DMS153 treated with DMSO at 0.1 percent for 48 hours (cell line): Measurements from ENCODE around the gene CIROP.

Source experiments
- DNase-seq: peaks from one replicate; lab custom pipeline; 2025; ENCODE audit not compliant: unreplicated experiment; lab: John Stamatoyannopoulos, UW

Gene CIROP

GRCh38 chr14:23068789-23069412, 35.9 kb downstream of the CIROP start:
- no peak for DNase-seq

- no peak for DNase-seq
Observed at GRCh38 chr14:23067847-23068788, 36.7 kb downstream of the CIROP start.

GRCh38 chr14:23066855-23067744, 37.7 kb downstream of the CIROP start:
- DNase-seq: no peak

- DNase-seq: no peak
Observed at GRCh38 chr14:23066368-23066767, 38.4 kb downstream of the CIROP start.

- DNase-seq: no peak
Observed at GRCh38 chr14:23063601-23064000, 41.2 kb downstream of the CIROP start.

GRCh38 chr14:23062002-23062401, 42.8 kb downstream of the CIROP start:
- DNase-seq: no peak

DNA sequence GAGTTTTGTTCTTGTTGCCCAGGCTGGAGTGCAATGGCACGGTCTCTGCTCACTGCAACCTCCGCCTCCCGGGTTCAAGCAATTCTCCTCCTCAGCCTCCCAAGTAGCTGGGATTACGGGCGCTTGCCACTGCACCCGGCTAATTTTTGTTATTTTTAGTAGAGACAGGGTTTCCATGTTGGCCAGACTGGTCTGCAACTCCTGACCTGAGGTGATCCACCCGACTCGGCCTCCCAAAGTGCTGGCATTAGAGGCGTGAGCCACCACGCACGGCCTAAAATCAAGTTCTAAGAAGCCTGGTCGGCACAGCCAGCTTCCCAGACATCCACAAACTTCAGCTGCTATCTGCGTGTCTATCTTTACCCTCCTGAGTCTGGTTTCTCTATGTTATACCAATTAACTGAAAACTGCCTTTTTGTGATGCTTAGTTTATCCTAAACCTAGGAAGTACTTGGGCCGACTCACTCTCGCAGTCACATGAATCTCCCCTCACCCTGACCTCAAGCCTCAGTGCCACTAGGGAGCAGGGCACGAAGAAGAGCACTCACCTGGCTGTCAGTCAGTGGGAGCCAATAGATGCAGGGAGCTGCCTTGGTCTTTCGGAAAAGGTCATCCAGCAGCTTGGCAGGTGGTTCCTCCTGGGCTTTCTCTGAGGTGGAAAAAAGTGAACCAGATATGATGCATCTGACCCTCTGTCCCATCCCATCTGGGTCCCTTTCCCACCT, 44.1 kb downstream of the CIROP start:
- no peak for DNase-seq

DNA sequence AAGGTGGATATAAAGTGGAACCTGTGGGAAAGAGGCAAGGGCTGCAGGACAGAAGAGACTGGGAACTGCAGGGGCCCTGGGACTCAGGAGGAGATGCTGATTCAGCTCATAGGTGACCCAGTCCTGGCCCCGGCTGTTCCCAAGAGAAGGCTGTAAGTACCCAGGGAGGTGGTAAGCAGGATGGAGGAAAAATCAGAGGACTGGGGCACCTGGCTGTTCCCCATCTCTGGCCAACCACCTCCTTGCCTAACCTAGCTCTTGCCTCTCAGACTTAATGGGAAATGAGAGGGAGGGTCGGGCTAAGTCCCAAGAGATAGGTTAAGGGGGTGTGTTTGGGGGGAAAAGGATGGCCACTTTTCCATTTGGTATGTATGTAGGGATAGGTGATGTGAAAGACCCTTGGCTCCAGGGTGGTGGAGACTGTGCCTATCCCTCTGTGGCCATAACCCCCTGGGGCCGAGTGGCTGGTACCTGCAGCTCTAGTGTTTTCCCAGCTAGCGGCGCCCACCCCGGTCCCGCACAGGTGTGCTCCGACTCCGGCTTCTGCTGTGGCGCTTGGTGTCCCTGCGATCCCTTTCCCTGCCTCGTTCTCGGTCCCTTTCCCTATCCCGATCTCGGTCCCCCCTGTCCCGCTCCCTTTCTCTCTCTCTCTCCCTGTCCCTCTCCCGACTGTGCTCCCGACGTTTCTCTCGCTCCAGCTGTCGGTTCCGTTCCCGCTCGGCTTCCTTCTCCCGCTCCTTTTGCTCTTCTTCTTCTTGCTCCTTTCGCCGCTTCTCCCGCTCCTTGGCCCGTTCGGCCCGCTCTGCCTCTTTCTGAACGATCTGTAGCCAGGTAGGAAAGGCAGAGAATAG, 45.9 kb downstream of the CIROP start:
- DNase-seq: no peak

DNA sequence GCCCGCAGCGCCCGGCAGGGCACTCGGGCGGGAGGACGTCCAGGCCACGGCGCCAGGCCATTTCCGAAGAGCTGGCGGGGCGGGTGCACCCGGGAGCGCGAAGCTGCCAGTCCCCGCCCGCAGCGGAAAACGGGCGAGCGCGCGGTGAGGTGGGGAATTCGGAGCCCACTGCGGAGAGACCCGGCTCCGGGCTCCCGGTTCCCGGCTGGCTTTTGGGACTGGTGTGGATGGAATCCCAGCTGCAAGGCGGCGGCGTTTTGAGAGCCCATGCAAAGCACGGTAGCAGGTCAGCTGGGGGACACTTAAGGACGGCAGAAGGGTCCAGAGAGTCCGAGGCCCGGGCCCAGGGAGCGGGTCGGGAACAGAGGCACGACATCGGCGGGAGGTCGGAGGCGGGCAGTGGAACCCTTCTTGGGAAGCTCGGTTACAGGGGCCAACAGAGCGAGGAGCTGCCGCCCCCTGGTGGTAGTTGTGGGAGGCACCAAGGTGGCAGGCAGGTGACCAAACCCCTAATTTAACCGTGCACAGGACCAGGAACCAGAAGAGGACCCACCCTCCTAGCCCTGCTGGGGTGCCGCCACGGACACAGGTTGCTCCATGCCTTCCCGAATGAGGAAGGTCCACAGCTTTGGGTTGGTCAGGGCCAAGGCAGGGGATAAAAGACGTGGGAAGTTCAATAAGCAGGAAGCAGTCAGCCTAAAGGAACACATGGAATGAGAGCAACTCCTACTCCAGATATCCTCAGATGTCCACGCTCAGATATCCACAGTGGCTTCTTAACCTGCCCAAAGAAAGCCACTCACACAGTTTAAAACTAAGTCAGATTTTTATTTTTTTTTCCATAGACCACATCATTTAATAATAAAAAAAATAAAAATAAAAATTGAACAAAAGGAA, 46.8 kb downstream of the CIROP start:
- no peak for DNase-seq

- DNase-seq: no peak
Observed at GRCh38 chr14:23056956-23057756, 47.6 kb downstream of the CIROP start, which contains the start of gene CDH24. TSS of gene CDH24 (minus strand) at chr14:23057520. CDS start at chr14:23055733, 1,787 bp downstream.

- no peak for DNase-seq
Observed at GRCh38 chr14:23056145-23056955, 48.4 kb downstream of the CIROP start.

DNA sequence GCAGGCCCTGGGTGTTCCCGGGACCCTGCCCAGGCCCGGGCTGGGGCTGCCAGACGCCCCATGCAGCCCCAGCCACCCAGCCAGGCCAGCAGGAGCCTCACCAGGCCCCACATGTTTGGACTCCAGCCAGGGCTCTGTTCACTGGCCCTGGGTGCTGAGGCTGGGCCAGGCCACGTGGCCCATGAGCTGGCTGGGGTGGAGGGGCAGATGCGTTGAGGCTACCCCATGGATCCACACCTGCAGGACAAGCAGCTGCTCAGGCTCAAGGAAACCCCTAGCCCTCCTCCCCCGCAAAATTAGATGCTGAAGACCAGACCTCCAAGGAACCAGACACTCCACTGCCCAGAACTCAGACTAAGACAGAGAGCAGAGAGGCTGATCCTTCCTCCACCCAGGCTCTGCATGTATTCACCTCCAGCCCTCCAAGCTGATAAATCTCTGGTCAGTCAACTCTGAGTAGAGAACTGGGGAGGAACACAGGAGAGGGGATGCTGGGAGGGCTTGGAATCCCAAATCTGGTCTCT, 49.1 kb downstream of the CIROP start:
- no peak for DNase-seq

- DNase-seq: no peak
Observed at GRCh38 chr14:23055147-23055550, 49.6 kb downstream of the CIROP start.

GRCh38 chr14:23054000-23054811, 50.6 kb downstream of the CIROP start:
- DNase-seq: no peak

DNA sequence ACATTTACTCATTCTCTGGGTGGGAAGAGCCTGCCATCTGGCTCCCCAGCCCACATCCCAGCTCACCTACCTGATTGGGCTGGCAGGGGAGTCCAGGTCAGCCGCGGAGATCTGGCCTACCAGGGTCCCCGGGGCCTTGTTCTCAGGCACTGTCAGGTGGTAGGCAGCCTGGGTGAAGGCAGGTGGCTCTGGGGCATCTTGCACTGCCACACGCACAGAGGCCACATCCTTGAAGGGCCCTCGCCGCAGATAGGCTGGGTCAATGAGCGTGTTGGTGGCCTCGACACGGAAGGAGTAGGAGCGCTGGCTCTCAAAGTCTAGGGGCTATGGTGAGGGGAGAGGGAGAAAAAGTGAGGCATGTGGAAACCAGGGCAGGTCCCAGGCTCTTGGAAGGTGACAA, 51.4 kb downstream of the CIROP start:
- DNase-seq: no peak

DNA sequence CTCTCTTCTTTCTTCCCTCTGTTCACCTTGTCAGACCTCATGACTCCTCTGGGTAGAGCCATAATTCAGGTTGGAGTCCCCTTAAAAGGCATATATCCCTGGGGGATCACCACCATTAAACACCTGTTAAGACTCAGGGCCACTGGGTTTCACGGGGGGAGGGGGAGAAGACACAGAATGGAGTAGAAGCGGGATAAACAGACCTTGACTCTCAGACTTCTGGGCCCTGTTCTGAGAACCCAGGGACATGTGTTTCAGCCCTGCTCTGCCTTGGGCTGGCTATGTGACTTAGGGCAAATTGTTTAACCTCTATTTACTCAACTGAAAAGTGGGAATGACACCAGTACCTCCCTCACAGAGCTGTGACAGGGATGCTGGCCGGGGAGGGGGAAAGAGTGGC, 52.1 kb downstream of the CIROP start:
- DNase-seq: no peak
